ENCODE results near the gene BPGM. TPM values are rescaled to one million over a fixed set of nuclear protein-coding genes. Genes with fewer than 3 reads are reported as not detected.
A peak's percentile ranks its signal among the peaks of the same experiment; 100 is the strongest.

The BPGM gene
- total and polyA plus RNA-seq, 2 experiments from 2014 or later, result 16.9 TPM

GRCh38 chr7:134690614-134691504 is 44.2 kb downstream of the BPGM start (continued):
- TF ChIP-seq ZNF462 (CRISPR knock-in tag; IDR thresholded peaks at IDR 0.05) (no peak), ZNF114 (CRISPR knock-in tag; IDR thresholded peaks at IDR 0.05) (no peak)

GRCh38 chr7:134691546-134692343 is 45.1 kb downstream of the BPGM start:
- Histone ChIP-seq H3K4me1 (ENCODE audit: insufficient read depth) (no peaks in the 10 kb centered on the region), H2AFZ (0 out of 2 replicates have a peak overlapping the region, but pooled peaks have one; percentile 56), H3F3A (replicated peaks; ENCODE audit: low read depth) (no peaks in the 10 kb centered on the region), H3K9me2 (ENCODE audit: insufficient read depth) (no peaks in the 10 kb centered on the region), H3K79me2 (replicated peaks; ENCODE audit: insufficient read depth) (no peaks in the 10 kb centered on the region), H4K20me1 (replicated peaks; ENCODE audit: insufficient read depth) (no peaks in the 10 kb centered on the region), H3K36me3 (ENCODE audit: insufficient read depth) (no peaks in the 10 kb centered on the region), H3K27me3 (ENCODE audit: insufficient read depth) (no peaks in the 10 kb centered on the region), H3K4me2 (no peak overlapping the region), H3K4me3 (no peak overlapping the region), H3K27ac (ENCODE audit: low read depth) (no peak overlapping the region)
- DNase-seq (ENCODE audit: low spot score), result no peak
- Mint-ChIP-seq H3K4me1 (peaks cover 5% of the 10 kb centered on the region; the same call in 2 of the 3 replicates), H3K4me3 (no peak overlapping the region), H3K9me3 (no peaks in the 10 kb centered on the region), H3K27ac (no peak overlapping the region), H3K36me3 (ENCODE audit: low read depth) (no peaks in the 10 kb centered on the region), H3K27me3 (ENCODE audit: insufficient read depth, low read depth, poor library complexity) (peaks cover 7% of the 10 kb centered on the region)
- no peak for ATAC-seq
- TF ChIP-seq CREB1 (CRISPR knock-in tag; IDR thresholded peaks at IDR 0.05; ENCODE audit: low read depth) (no peak), EZH2 (IDR thresholded peaks at IDR 0.05; ENCODE audit: low read depth, unreplicated experiment) (no peak), REST (IDR thresholded peaks at IDR 0.05; ENCODE audit: unreplicated experiment) (no peak), STAT1 (IDR thresholded peaks at IDR 0.05; ENCODE audit: unreplicated experiment) (no peak), EZH2phosphoT487 (IDR thresholded peaks at IDR 0.05; ENCODE audit: unreplicated experiment) (no peak), JUNB (IDR thresholded peaks at IDR 0.05; ENCODE audit: unreplicated experiment) (no peak), ETS1 (IDR thresholded peaks at IDR 0.05) (no peak), NANOG (IDR thresholded peaks at IDR 0.05; ENCODE audit: borderline replicate concordance) (no peak), POLR2AphosphoS5 (IDR thresholded peaks at IDR 0.05; ENCODE audit: low read depth) (no peak)
